A549 (cell line): ENCODE results near the gene OR8A1. TPM values are rescaled to one million over a fixed set of nuclear protein-coding genes. Genes with fewer than 3 reads are reported as not detected.

Experiments
- ATAC-seq, 2 experiments: fragments of 200-7000 bp in 1 of 2; fragments of >200 bp in 1 of 2; cut with Nextera tagmentation in 1 of 2; cut with Tn5 transposase in 1 of 2; 3 replicates each; pipeline versions ENCODE4 v1.8.0 to v1.9.1; 2018 to 2020; ENCODE audit warnings: mild to moderate bottlenecking in 1 of 2, moderate library complexity in 1 of 2
- CTCF ChIA-PET: fragments of 300-600 bp; sonication (Branson Sonifier 250); formaldehyde crosslinking; extraction: SDS; loops from one replicate; lab custom pipeline; 2021; ENCODE audit warnings: antibody characterized with exemption, inconsistent platforms; lab: Yijun Ruan, JAX
- POLR2A ChIA-PET: fragments of 350-600 bp; formaldehyde crosslinking; extraction: SDS; loops from one replicate; lab custom pipeline; 2021; ENCODE audit warnings: antibody characterized with exemption, inconsistent platforms; lab: Yijun Ruan, JAX
- DNase-seq, 2 experiments: peaks; one replicate each; pipeline versions ENCODE4 v3.0.0 to v3.0.0-alpha.2; 2011 to 2016; ENCODE audit warnings: low read depth in 1 of 2, low spot score in 1 of 2
- FAIRE-seq: peaks from 2 replicates; lab custom pipeline; 2011; peaks lifted over from hg19 to GRCh38; lab: Jason Lieb, UNC
- H3K27ac ChIP-seq, 2 experiments: fragments of >200 bp; sonication (Bioruptor Twin); formaldehyde crosslinking; 3 replicates each; pipeline ENCODE4 v1.5.1; 2016 to 2017
- H3K4me1 ChIP-seq: fragments of >200 bp; sonication (Bioruptor Twin); formaldehyde crosslinking; 3 replicates; pipeline ENCODE4 v1.6.1; 2016
- H3K4me2 ChIP-seq: fragments of >200 bp; sonication (Bioruptor Twin); formaldehyde crosslinking; 3 replicates; pipeline ENCODE4 v1.6.1; 2016
- H3K4me3 ChIP-seq: fragments of >200 bp; sonication (Bioruptor Twin); formaldehyde crosslinking; 3 replicates; pipeline ENCODE4 v1.5.1; 2016
- H3K9me3 ChIP-seq: fragments of >200 bp; sonication (Bioruptor Twin); formaldehyde crosslinking; 3 replicates; pipeline ENCODE4 v1.6.1; 2016
- ATOH8 ChIP-seq: fragments of 250-450 bp; sonication (Bioruptor Pico); IDR thresholded peaks from 2 replicates; pipeline ENCODE4 v1.5.0; 2020; ENCODE audit warnings: low read depth, mild to moderate bottlenecking, moderate library complexity
- BCL3 ChIP-seq: fragments of >200 bp; sonication (Bioruptor Twin); formaldehyde crosslinking; IDR thresholded peaks from 3 replicates; pipeline ENCODE4 v1.6.1; 2016
- BHLHE40 ChIP-seq: IDR thresholded peaks from 2 replicates; pipeline ENCODE4 v1.6.1; 2012; ENCODE audit warnings: low read depth, low read length, inconsistent platforms
- CHD4 ChIP-seq: fragments of 200-600 bp; sonication (generic); IDR thresholded peaks from 2 replicates; pipeline ENCODE4 v1.6.1; 2016; ENCODE audit warnings: antibody characterized with exemption, mild to moderate bottlenecking, borderline replicate concordance
- EHF ChIP-seq: fragments of 250-450 bp; sonication (Bioruptor Pico); IDR thresholded peaks from 2 replicates; pipeline ENCODE4 v1.5.0; 2020; ENCODE audit warnings: mild to moderate bottlenecking
- EHMT2 ChIP-seq: fragments of 200-600 bp; sonication (generic); IDR thresholded peaks from 2 replicates; pipeline ENCODE4 v1.6.1; 2016; ENCODE audit warnings: antibody characterized with exemption, low read depth, mild to moderate bottlenecking, moderate library complexity
- EP300 ChIP-seq, 2 experiments: fragments of >200 bp; sonication (Bioruptor Twin); formaldehyde crosslinking; IDR thresholded peaks; 2 replicates in 1 of 2; 3 replicates in 1 of 2; pipeline ENCODE4 v1.6.1; 2016 to 2017
- HES2 ChIP-seq: fragments of >200 bp; sonication (Bioruptor Twin); formaldehyde crosslinking; IDR thresholded peaks from 2 replicates; pipeline ENCODE4 v1.6.1; 2016
- HOXA7 ChIP-seq: fragments of 250-450 bp; sonication (Bioruptor Pico); IDR thresholded peaks from 2 replicates; pipeline ENCODE4 v1.5.0; 2020; ENCODE audit warnings: mild to moderate bottlenecking, moderate library complexity
- HOXB5 ChIP-seq: fragments of 250-450 bp; sonication (Bioruptor Pico); IDR thresholded peaks from 2 replicates; pipeline ENCODE4 v1.5.0; 2020; ENCODE audit warnings: mild to moderate bottlenecking, moderate library complexity
- MAFK ChIP-seq: fragments of 450-650 bp; IDR thresholded peaks from 2 replicates; pipeline ENCODE4 v1.6.1; 2014; ENCODE audit not compliant: partially characterized antibody
- PBX3 ChIP-seq: IDR thresholded peaks from 2 replicates; pipeline ENCODE4 v1.6.1; 2012
- REST ChIP-seq: fragments of 200-600 bp; sonication (generic); IDR thresholded peaks from 2 replicates; pipeline ENCODE4 v1.6.1; 2016; ENCODE audit warnings: antibody characterized with exemption, mild to moderate bottlenecking, moderate library complexity
- RNF2 ChIP-seq: fragments of 200-600 bp; sonication (generic); IDR thresholded peaks from 2 replicates; pipeline ENCODE4 v1.6.1; 2016; ENCODE audit warnings: low read depth, mild to moderate bottlenecking, antibody characterized with exemption, moderate library complexity, borderline replicate concordance
- SMC3 ChIP-seq: fragments of >200 bp; sonication (Bioruptor Twin); formaldehyde crosslinking; IDR thresholded peaks from 3 replicates; pipeline ENCODE4 v1.6.1; 2018; ENCODE audit warnings: inconsistent platforms
- TFCP2L1 ChIP-seq: fragments of 250-450 bp; sonication (Bioruptor Pico); IDR thresholded peaks from 2 replicates; pipeline ENCODE4 v1.5.0; 2021; ENCODE audit warnings: mild to moderate bottlenecking
- ZC3H11A ChIP-seq: fragments of 450-650 bp; IDR thresholded peaks from 2 replicates; pipeline ENCODE4 v1.6.1; 2014; ENCODE audit warnings: antibody characterized with exemption, mild to moderate bottlenecking
- ZFP36 ChIP-seq: fragments of 450-650 bp; IDR thresholded peaks from 2 replicates; pipeline ENCODE4 v1.6.1; 2014; ENCODE audit warnings: borderline replicate concordance; ENCODE audit not compliant: partially characterized antibody
- ZNF302 ChIP-seq: fragments of 250-450 bp; sonication (Bioruptor Pico); IDR thresholded peaks from 2 replicates; pipeline ENCODE4 v1.9.0; 2021; ENCODE audit warnings: inconsistent platforms, mild to moderate bottlenecking, moderate library complexity
- ZSCAN20 ChIP-seq: fragments of 250-450 bp; sonication (Bioruptor Pico); IDR thresholded peaks from 2 replicates; pipeline ENCODE4 v1.8.0; 2022; ENCODE audit warnings: mild to moderate bottlenecking, moderate library complexity
- WGBS: methylation state at CpG from one replicate; pipeline ENCODE4 v1.1.6; 2017; ENCODE audit errors: missing lambda C conversion rate; 5-methylcytosine and 5-hydroxymethylcytosine counted together
- polyA plus RNA-seq, 4 experiments: library from polyadenylated mRNA; depleted of rRNA in 3 of 4; stranded (reverse); fragments of >200 nt; fragmentation: RNase III in 1 of 4; extraction: RNeasy Plus Mini Kit Qiagen cat#74134 plus additional on column Dnase treatment in 1 of 4; gene quantifications; 2 replicates in 3 of 4; 3 replicates in 1 of 4; pipeline ENCODE4 v1.2.3, GENCODE V29; 2011 to 2017

Gene OR8A1
- polyA plus RNA-seq, 2 of the 4 experiments (the other 2 are of a cell fraction) = not detected

- no peak for TF ChIP-seq ZSCAN20
- TF ChIP-seq REST = no peak
- TF ChIP-seq, all 56 proteins: peak for 0
These were observed 22.8 kb downstream of the OR8A1 start (continued) for GRCh38 chr11:124592627-124593026.

- WGBS = 0% methylated on average over 3 of the region's 3 CpGs
- Histone ChIP-seq H3K4me1 (no peaks in the 10 kb centered on the region), H3K4me2 (no peak overlapping the region), H3K9me3 (no peaks in the 10 kb centered on the region), H3K27ac (no peak overlapping the region), H3K4me3 (no peak overlapping the region)
- POLR2A ChIA-PET = no interaction called here
- CTCF ChIA-PET = no interaction called here
- no peak for DNase-seq
- no peak for FAIRE-seq
- TF ChIP-seq TFCP2L1 (no peak), ZC3H11A (no peak), MAFK (no peak), HES2 (no peak), EHMT2 (no peak), ZFP36 (no peak), EP300 (IDR thresholded peaks at IDR 0.05) (no peak), PBX3 (no peak), BHLHE40 (no peak), EHF (CRISPR knock-in tag) (no peak), BCL3 (no peak), HOXB5 (CRISPR knock-in tag) (no peak), RNF2 (no peak), ZNF302 (CRISPR knock-in tag) (no peak), CHD4 (no peak), ATOH8 (CRISPR knock-in tag) (no peak), SMC3 (no peak), HOXA7 (no peak)
- no peak for ATAC-seq
These were observed 25.5 kb downstream of the OR8A1 start for GRCh38 chr11:124595302-124595701.
